ENCODE results near the gene MTTP. TPM values are rescaled to one million over a fixed set of nuclear protein-coding genes. Genes with fewer than 3 reads are reported as not detected.

The MTTP gene
- total RNA-seq, 1 donor from 2014 or later: not detected

- Mint-ChIP-seq H3K4me1 (ENCODE audit: low read depth) (no peaks in the 10 kb centered on the region), H3K27me3 (ENCODE audit: insufficient read depth) (peaks cover 2% of the 10 kb centered on the region), H3K9me3 (peaks cover 20% of the 10 kb centered on the region), H3K36me3 (ENCODE audit: low read depth) (no peaks in the 10 kb centered on the region), H3K4me3 (no peak overlapping the region), H3K27ac (no peak overlapping the region)
- DNase-seq (ENCODE audit: low spot score): no peak
- intact Hi-C loops (cut with micrococcal nuclease): no loop called here
These were observed 94.5 kb downstream of the MTTP start for GRCh38 chr4:99669084-99669483.

GRCh38 chr4:99670409-99671073 lies 95.9 kb downstream of the MTTP start:
- H3K27ac Mint-ChIP-seq: no peak overlapping the region
- no peaks in the 10 kb centered on the region for H3K27me3 Mint-ChIP-seq (ENCODE audit: insufficient read depth)
- no peaks in the 10 kb centered on the region for H3K36me3 Mint-ChIP-seq (ENCODE audit: low read depth)
- DNase-seq (ENCODE audit: low spot score): no peak
- H3K9me3 Mint-ChIP-seq: peaks cover 20% of the 10 kb centered on the region
- no peak overlapping the region for H3K4me3 Mint-ChIP-seq
- intact Hi-C loops (cut with micrococcal nuclease): no loop called here
- H3K4me1 Mint-ChIP-seq (ENCODE audit: low read depth): no peaks in the 10 kb centered on the region

Other genes with a start within 250 kb of the MTTP start
- gene ADH1C, start 222.1 kb upstream of the MTTP start, total RNA-seq: not detected in 2 replicates
- not detected in 2 replicates for gene ADH7, start 139.5 kb upstream of the MTTP start, total RNA-seq
- not detected in 2 replicates for gene C4orf17, start 63.8 kb upstream of the MTTP start, total RNA-seq
- gene TRMT10A, start 10.8 kb upstream of the MTTP start, total RNA-seq: 7.3 TPM in 2 replicates
- gene C4orf54, start 83.0 kb downstream of the MTTP start, total RNA-seq: not detected in 2 replicates
- gene DAPP1, start 242.0 kb downstream of the MTTP start, total RNA-seq: 38.8 and 40.2 TPM in 2 replicates

All from activated T-helper 1 cell treated with anti-CD3 and anti-CD28 coated beads, Interleukin-12 subunit alpha, Interleukin-12 subunit beta, Interleukin-2, Interleukin-4 antibody, amounts not matched to agents 30 ng/mL and 10 ng/mL and 1 ng/mL, durations not matched to agents 14 hours and 24 hours and 36 hours (primary cell).